HepG2 (cell line): ENCODE results near the gene SPINT3. TPM values are rescaled to one million over a fixed set of nuclear protein-coding genes. Genes with fewer than 3 reads are reported as not detected.

ENCODE experiments used
- ATAC-seq: fragments of 200-7000 bp; cut with Tn5 transposase; 3 replicates; pipeline ENCODE4 v1.9.1; 2020; ENCODE audit warnings: mild to moderate bottlenecking, moderate library complexity
- BruUV-seq: library from RNA; stranded (reverse); fragments of 400-500 nt; replicated peaks from 2 replicates; lab custom pipeline; 2021; lab: Mats Ljungman, UMichigan
- CTCF ChIA-PET: fragments of 300-600 bp; formaldehyde crosslinking; extraction: SDS; loops from one replicate; lab custom pipeline; 2021; ENCODE audit warnings: low total read pairs, inconsistent platforms, low intra/inter-chr PET ratio; lab: Yijun Ruan, JAX
- POLR2A ChIA-PET: fragments of 350-600 bp; sonication (Branson Sonifier 250); formaldehyde crosslinking; loops from one replicate; lab custom pipeline; 2020; ENCODE audit warnings: antibody characterized with exemption, inconsistent platforms; lab: Yijun Ruan, JAX
- DNase-seq: peaks from one replicate; pipeline ENCODE4 v3.0.0-alpha.2; 2015; ENCODE audit warnings: low spot score
- FAIRE-seq: peaks from 3 replicates; lab custom pipeline; 2011; peaks lifted over from hg19 to GRCh38; lab: Jason Lieb, UNC
- H2AFZ ChIP-seq: one replicate; pipeline ENCODE4 v1.6.1; 2011; ENCODE audit warnings: low read length, inconsistent platforms
- H3K27ac ChIP-seq: fragments of 300-600 bp; 3 replicates; pipeline ENCODE4 v1.8.0; 2011; ENCODE audit warnings: mixed run types, mild to moderate bottlenecking, mixed read lengths, low read length, inconsistent platforms; ENCODE audit not compliant: insufficient read depth; ENCODE audit errors: extremely low read length
- H3K27me3 ChIP-seq, 2 experiments: fragments of 200-600 bp in 1 of 2; 2 replicates in 1 of 2; 3 replicates in 1 of 2; pipeline versions ENCODE4 v1.6.0 to v1.8.0; 2011; ENCODE audit warnings: low read length in 2 of 2, mild to moderate bottlenecking in 2 of 2, moderate library complexity in 2 of 2, inconsistent platforms in 1 of 2; ENCODE audit not compliant: insufficient read depth in 2 of 2, control insufficient read depth in 1 of 2
- H3K36me3 ChIP-seq, 2 experiments: fragments of 200-600 bp in 1 of 2; replicated peaks in 1 of 2; 2 replicates in 1 of 2; 3 replicates in 1 of 2; pipeline versions ENCODE4 v1.5.1 to v1.8.0; 2011; ENCODE audit warnings: low read length in 2 of 2, inconsistent platforms in 1 of 2; ENCODE audit not compliant: insufficient read depth in 2 of 2, control insufficient read depth in 1 of 2
- H3K4me1 ChIP-seq: 2 replicates; pipeline ENCODE4 v1.5.1; 2012; ENCODE audit warnings: low read length, inconsistent platforms; ENCODE audit not compliant: insufficient read depth
- H3K4me2 ChIP-seq: 2 replicates; pipeline ENCODE4 v1.6.0; 2011; ENCODE audit warnings: low read depth, low read length, inconsistent platforms
- H3K4me3 ChIP-seq, 3 experiments: fragments of 200-600 bp in 1 of 3; sonication (generic), shearing (Covaris generic) in 1 of 3; replicated peaks in 1 of 3; 2 replicates each; pipeline ENCODE4 v1.5.1; 2011 to 2016; ENCODE audit warnings: low read length in 3 of 3, inconsistent platforms in 2 of 3, low read depth in 2 of 3, mild to moderate bottlenecking in 2 of 3, control low read depth in 1 of 3, mixed read lengths in 1 of 3; ENCODE audit not compliant: insufficient read depth in 1 of 3
- H3K79me2 ChIP-seq: one replicate; pipeline ENCODE4 v1.6.1; 2011; ENCODE audit warnings: low read length, inconsistent platforms; ENCODE audit not compliant: insufficient read depth
- H3K9ac ChIP-seq: 2 replicates; pipeline ENCODE4 v1.6.0; 2011; ENCODE audit warnings: mild to moderate bottlenecking, low read depth, low read length, inconsistent platforms; ENCODE audit not compliant: insufficient read depth
- H3K9me3 ChIP-seq: 2 replicates; pipeline ENCODE4 v1.5.1; 2012; ENCODE audit warnings: mild to moderate bottlenecking, low read length
- H4K20me1 ChIP-seq: 2 replicates; pipeline ENCODE4 v1.6.0; 2011; ENCODE audit warnings: inconsistent platforms, mild to moderate bottlenecking, low read length, moderate library complexity; ENCODE audit not compliant: insufficient read depth
- NR2C2 ChIP-seq: sonication (generic); formaldehyde crosslinking; IDR thresholded peaks from 2 replicates; pipeline ENCODE4 v1.4.0; 2020; ENCODE audit warnings: missing genetic modification reagents, mild to moderate bottlenecking, moderate library complexity, borderline replicate concordance
- SATB2 ChIP-seq: sonication (generic); formaldehyde crosslinking; IDR thresholded peaks from 2 replicates; pipeline ENCODE4 v1.5.0; 2020; ENCODE audit warnings: missing genetic modification reagents
- WGBS: methylation state at CpG from one replicate; pipeline ENCODE4 v1.1.6; 2017; ENCODE audit warnings: low lambda C conversion rate; 5-methylcytosine and 5-hydroxymethylcytosine counted together
- in situ Hi-C: cut with HindIII; loops from 2 replicates; pipeline ENCODE4 v1.10.0; 2017; ENCODE audit warnings: low pct_unique_long_range_greater_than_20kb; ENCODE audit not compliant: extremely low pct_ligation_motif_present
- intact Hi-C: fragments of 100-400 bp; cut with micrococcal nuclease; formaldehyde crosslinking; loops from one replicate; pipeline ENCODE4 v1.10.0; 2022; ENCODE audit not compliant: unreplicated experiment
- polyA plus RNA-seq, 8 experiments: library from polyadenylated mRNA; depleted of rRNA in 3 of 8; stranded (reverse) in 7 of 8; unstranded in 1 of 8; fragments of >200 nt; fragmentation: Illumina TruSeq in 4 of 8; extraction: Trizol in 4 of 8; gene quantifications; 2 replicates each; pipeline versions ENCODE4 v1.2.1 to v1.2.3, GENCODE V29; 2011 to 2016; ENCODE audit warnings: low read depth in 4 of 8, missing spikeins in 1 of 8, mixed read lengths in 1 of 8; ENCODE audit not compliant: insufficient read depth in 1 of 8
- total RNA-seq, 5 experiments: library from RNA; depleted of rRNA; stranded (reverse); fragments of >200 nt; fragmentation: Illumina TruSeq; extraction: Trizol; gene quantifications; 2 replicates each; pipeline ENCODE4 v1.2.3, GENCODE V29; 2016; ENCODE audit warnings: low read depth in 1 of 5
- TF ChIP-seq, protein P1 (sequence below): sonication (generic); formaldehyde crosslinking; IDR thresholded peaks from 2 replicates; pipeline ENCODE4 v1.5.0; 2020; ENCODE audit warnings: missing genetic modification reagents, mild to moderate bottlenecking, borderline replicate concordance
- TF ChIP-seq, protein P2 (sequence below): sonication (generic); formaldehyde crosslinking; IDR thresholded peaks from 2 replicates; pipeline ENCODE4 v1.9.0; 2022; ENCODE audit warnings: low read depth, missing genetic modification reagents
- TF ChIP-seq, protein P3 (sequence below): sonication (generic); formaldehyde crosslinking; IDR thresholded peaks from 2 replicates; pipeline ENCODE4 v1.8.1; 2023; ENCODE audit warnings: mild to moderate bottlenecking, moderate library complexity, missing genetic modification reagents

The SPINT3 gene
- total and polyA plus RNA-seq, 2 of the 13 experiments (the other 11 are each of a cell fraction or from before 2014, with no cell fraction given), result not detected

DNA sequence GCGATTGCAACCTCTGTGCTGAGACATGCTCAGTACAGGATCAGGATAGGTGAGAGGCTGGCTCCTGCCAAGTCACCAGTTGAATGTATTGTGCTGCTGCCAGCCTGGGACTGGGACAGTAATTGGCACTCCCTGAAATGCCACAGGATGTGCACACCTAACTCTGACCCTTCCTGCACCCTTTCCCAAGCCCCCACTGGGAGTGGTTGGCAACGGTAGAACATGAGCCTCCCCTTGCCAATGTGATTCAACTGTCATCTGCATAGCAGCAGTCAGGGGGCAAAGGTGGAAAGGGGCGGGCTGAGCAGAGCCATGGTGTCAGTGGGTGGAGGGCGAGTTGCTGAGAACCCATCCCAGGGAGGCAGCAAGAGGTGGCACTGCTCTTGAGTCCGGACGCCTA lies 15.4 kb downstream of the SPINT3 start:
- no peak overlapping the region for H3K4me3 ChIP-seq
- ATAC-seq (peak; percentile 94), FAIRE-seq (no peak)
- H3K4me1 ChIP-seq, result 0 out of 2 replicates have a peak, but pooled peaks cover 5% of the 10 kb centered on the region
- 6% methylated on average over 6 of the region's 6 CpGs for WGBS
- H3K9me3 ChIP-seq, result no peaks in the 10 kb centered on the region
- CTCF ChIA-PET, result no interaction called here
- peaks cover 3 to 8% of the 10 kb centered on the region in 2 experiments; a peak in 4 of 5 replicates for H3K27me3 ChIP-seq
- no peaks in the 10 kb centered on the region for H3K79me2 ChIP-seq
- no peaks in the 10 kb centered on the region for H4K20me1 ChIP-seq
- no peak overlapping the region for H3K4me2 ChIP-seq
- TF ChIP-seq SATB2 (CRISPR knock-in tag), result no peak
- TF ChIP-seq, protein P1, sequence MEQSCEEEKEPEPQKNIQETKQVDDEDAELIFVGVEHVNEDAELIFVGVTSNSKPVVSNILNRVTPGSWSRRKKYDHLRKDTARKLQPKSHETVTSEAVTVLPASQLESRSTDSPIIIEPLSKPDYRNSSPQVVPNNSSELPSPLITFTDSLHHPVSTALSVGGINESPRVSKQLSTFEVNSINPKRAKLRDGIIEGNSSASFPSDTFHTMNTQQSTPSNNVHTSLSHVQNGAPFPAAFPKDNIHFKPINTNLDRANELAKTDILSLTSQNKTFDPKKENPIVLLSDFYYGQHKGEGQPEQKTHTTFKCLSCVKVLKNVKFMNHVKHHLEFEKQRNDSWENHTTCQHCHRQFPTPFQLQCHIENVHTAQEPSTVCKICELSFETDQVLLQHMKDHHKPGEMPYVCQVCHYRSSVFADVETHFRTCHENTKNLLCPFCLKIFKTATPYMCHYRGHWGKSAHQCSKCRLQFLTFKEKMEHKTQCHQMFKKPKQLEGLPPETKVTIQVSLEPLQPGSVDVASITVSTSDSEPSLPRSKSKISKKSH (CRISPR knock-in tag), result 0 out of 2 replicates have a peak, but pooled peaks have one; percentile 52
- TF ChIP-seq, protein P2, sequence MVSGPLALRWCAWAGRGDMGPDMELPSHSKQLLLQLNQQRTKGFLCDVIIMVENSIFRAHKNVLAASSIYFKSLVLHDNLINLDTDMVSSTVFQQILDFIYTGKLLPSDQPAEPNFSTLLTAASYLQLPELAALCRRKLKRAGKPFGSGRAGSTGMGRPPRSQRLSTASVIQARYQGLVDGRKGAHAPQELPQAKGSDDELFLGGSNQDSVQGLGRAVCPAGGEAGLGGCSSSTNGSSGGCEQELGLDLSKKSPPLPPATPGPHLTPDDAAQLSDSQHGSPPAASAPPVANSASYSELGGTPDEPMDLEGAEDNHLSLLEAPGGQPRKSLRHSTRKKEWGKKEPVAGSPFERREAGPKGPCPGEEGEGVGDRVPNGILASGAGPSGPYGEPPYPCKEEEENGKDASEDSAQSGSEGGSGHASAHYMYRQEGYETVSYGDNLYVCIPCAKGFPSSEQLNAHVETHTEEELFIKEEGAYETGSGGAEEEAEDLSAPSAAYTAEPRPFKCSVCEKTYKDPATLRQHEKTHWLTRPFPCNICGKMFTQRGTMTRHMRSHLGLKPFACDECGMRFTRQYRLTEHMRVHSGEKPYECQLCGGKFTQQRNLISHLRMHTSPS (CRISPR knock-in tag), result 0 out of 2 replicates have a peak, but pooled peaks have one; percentile 42
- TF ChIP-seq, protein P3, sequence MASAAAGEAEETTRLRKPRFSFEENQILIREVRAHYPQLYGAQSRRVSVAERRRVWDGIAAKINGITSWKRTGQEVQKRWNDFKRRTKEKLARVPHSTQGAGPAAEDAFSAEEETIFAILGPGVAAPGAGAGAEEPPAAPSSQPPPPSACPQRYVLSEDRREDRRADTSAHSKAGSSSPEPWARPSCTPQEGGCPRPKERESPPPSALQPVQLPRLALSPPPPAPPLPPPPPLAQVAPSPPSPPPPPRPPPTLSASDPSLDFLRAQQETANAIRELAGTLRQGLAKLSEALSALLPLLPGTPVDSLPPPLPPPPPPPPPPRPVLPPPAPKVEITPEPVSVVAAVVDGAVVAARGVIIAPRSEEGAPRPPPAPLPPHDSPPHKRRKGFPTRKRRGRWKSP (CRISPR knock-in tag), result no peak
- 0 out of 2 replicates have a peak, but pooled peaks have one; percentile 32 for TF ChIP-seq NR2C2 (CRISPR knock-in tag)
- TF ChIP-seq, all 625 proteins: peak for 3
- Histone ChIP-seq H3K27ac (no peak overlapping the region), H3K36me3 (no peaks in the 10 kb centered on the region), H2AFZ (no peak overlapping the region), H3K9ac (no peak overlapping the region)
- POLR2A ChIA-PET, result no interaction called here
- DNase-seq, result peak; percentile 27
- in situ Hi-C loops, result no loop called here
- no TSS peak for BruUV-seq
- intact Hi-C loops, result no loop called here
